Measurements from ENCODE around the gene TMPRSS6.

DNA sequence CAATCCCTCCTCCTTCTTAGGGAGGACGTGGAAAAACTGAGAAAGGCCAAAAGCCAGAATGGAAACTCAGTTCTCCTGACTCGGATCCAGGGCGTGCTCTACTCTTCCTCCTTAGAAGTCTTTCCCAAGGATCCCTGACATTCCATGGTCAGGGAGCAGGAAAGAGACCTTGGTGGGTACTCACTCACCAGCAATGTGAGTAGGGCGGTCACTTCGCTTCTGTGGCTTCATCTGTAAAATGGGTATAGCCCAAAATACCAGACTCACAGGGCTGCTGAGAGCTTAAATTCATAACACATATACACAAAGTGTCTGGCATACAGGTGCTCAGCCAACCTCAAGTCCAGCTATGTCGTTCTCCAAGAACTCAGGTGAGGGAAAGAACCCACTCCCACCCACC lies 58.6 kb downstream of the TMPRSS6 start:
- no peak for TF ChIP-seq EZH2phosphoT487 (IDR thresholded peaks at IDR 0.05; ENCODE audit: borderline replicate concordance, low read length)
- TF ChIP-seq, protein P1, sequence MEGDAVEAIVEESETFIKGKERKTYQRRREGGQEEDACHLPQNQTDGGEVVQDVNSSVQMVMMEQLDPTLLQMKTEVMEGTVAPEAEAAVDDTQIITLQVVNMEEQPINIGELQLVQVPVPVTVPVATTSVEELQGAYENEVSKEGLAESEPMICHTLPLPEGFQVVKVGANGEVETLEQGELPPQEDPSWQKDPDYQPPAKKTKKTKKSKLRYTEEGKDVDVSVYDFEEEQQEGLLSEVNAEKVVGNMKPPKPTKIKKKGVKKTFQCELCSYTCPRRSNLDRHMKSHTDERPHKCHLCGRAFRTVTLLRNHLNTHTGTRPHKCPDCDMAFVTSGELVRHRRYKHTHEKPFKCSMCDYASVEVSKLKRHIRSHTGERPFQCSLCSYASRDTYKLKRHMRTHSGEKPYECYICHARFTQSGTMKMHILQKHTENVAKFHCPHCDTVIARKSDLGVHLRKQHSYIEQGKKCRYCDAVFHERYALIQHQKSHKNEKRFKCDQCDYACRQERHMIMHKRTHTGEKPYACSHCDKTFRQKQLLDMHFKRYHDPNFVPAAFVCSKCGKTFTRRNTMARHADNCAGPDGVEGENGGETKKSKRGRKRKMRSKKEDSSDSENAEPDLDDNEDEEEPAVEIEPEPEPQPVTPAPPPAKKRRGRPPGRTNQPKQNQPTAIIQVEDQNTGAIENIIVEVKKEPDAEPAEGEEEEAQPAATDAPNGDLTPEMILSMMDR (IDR thresholded peaks at IDR 0.05; ENCODE audit: low read depth, low read length, poor library complexity, severe bottlenecking), result no peak

All from DOHH2 (cell line).